Measurements from ENCODE around the gene NUTM2E.
"Not testable (repeated sequence)": the region's sequence is repeated elsewhere in the genome, so short reads cannot be mapped to it uniquely, and the experiment has no call there.

The NUTM2E gene, protein sequence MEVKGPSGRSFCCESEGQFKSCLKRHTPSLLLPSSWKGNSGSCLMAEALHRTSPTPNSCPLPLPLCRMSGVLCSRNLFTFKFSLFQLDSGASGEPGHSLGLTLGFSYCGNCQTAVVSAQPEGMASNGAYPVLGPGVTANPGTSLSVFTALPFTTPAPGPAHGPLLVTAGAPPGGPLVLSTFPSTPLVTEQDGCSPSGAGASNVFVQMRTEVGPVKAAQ (N-terminal part only)

DNA sequence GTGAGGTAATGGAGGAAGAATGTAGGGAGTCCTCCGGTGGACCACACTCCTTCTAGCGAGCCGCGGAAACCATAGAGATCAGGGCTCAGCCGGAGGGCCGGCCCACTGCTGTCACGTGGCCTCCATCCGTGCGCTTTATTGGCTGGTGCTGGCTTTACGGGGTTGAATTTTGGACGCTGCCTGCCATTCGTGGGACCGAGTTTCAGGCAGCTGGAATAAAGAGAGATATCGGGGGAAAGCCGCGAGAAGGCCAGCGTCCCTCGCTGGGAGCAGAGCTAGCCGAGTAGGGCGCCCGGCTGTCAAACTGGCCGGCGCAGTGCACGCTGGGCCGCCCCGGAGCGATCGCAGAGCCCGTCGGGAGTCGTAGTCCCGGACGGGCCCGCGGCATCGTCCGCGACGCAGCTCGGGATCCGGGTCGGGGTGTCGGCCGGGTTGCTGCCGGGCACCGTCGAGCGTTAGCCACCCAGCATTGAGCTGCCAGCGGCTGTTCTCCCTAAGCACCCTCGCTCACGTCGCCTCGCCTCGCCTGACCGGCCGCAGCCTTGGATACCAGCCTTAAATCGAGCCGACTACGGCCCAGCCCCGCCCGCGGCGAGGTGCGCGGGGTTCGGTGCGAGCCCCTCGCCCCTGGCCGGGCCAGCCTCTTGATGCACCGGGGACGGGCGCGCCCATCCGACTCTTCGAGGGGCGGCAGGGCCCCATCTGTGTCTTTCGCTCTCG is at the start of gene NUTM2E:
TSS of gene NUTM2E (plus strand) at position 244 of the 720 bp plus-strand sequence. CDS start 15,002 bp downstream, outside the sequence.
- DNase-seq: peak in 9 of 14 donors; percentile 14 to 86 (median 78)

DNA sequence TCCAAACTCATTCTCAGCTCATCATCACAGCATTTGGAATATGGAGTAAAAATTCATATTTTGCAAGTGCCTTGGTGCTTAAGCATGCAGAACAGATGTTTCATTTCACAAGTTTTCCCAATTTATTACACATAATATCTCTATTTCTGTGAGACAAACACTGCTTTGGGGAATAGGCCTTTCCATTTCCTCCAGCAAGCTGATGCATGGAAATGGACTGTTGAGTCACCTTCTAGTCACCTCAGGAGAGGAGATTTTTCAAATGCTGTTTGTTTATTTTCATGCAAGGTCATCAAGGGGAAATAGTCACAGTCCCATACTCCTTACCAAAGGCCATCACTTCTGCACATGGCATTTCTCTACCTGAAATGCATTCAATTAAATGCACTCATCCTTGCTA is 48.5 kb upstream of the NUTM2E start:
- not testable (repeated sequence) for DNase-seq

DNA sequence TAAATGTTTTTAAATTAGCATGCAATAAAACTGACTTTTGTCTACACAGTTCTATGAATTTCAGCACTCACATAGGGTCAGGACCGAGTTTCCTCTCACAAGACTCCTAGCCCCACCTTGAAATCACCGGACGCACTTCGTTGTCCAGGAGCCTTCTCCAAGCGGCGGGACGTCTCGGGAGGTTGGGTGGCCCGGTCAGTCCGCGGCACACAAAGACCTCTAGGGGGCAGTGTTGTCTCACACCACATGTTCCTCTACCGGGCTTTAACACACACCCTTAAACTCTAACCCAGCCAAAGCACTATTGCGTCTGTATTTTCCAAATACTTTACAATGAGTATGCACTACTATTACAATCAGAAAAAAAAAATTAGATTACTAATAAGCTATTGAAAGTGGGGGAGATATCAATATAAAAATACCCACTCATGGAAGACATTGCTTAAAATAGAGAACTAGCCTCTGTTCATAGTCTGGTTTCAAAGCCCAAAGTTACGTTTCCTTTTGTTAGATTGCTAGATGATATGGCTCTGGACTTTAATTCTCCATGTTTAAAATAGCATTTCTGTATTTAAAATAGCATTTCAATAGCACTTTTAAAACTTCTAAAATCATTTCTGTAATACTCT is 47.1 kb upstream of the NUTM2E start:
- peak in 11 of 14 donors; percentile 1 to 68 (median 45) for DNase-seq

DNA sequence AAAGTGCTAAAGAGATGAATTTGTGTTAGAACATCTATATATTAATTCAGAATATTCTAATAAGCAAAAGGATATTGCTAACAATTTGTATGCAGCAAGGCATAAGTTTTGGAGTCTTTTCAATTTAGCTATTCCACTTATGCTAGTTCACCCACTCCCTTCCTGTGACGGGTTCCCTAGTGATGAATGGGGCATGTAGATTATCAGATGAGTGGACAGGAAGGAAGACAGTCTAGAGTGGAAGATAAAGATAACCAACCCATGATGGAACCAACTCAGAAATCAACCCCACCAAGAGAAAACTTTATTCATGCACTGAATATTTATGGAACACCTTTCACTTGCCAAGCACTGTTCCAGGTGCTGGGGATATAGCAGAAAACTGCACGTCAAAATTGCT is 46.5 kb upstream of the NUTM2E start:
- not testable (repeated sequence) for DNase-seq

DNA sequence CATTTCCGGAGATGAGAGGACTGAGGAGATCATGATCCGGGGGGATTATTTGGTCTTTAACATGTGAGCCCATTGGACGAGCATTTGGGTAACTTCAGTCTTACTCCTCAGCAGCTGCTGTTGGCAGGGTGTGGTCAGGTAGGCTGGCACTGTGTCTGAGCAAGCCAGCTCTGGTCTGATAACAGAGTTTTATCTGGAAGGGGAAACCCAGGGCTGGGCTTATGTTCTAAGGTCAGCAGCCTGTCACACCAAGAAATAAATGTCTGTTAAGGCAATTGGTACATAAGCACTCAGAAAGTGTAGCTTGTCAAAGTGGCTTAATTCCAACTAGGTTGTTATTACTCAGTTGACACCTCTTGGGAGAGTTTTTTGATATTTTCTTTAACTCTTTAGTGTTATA is 45.0 kb upstream of the NUTM2E start:
- DNase-seq: not testable (repeated sequence)

DNA sequence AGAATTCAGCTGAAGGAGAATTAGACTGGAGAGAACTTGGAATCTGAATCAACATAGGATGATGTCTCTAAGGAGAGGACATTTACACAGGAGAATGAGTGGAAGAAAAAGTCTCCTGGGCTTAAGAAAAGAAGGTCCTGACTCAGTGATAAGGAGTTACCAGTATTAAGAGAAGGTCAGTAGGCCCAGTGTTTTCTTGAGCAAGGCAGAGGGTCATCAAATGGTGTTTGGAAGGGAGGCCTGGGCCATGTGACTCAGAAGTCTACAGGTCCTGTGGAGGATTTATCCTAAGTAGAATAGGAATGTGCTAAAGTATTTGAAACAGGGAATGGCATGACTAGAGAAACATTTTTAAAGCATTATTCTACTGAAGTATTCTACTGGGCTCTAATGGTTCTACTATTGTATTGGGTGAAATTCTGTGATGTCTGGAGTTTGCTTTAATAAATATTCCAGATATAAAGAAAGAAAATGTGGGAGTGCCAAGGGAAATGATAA is 39.0 kb upstream of the NUTM2E start:
- not testable (repeated sequence) for DNase-seq

DNA sequence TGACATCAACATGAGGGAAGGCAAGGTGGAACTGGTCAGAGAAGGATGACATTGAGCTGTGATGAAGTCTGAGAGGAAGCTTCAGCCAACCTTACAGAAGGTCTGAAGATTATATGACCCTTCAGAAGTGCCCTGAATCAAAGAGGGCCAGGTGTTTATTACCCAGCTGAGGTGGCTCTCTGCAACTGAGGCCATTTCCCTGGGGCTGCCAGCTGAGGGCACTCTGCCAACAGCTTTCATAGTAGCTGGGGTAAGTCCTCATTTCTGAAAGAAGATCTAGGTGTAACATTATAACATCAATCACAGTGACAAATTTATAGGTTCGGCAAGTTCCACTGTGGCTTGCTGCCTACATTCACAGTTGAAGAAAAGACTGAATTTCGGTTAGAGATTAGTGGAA is 37.2 kb upstream of the NUTM2E start:
- DNase-seq: not testable (repeated sequence)

DNA sequence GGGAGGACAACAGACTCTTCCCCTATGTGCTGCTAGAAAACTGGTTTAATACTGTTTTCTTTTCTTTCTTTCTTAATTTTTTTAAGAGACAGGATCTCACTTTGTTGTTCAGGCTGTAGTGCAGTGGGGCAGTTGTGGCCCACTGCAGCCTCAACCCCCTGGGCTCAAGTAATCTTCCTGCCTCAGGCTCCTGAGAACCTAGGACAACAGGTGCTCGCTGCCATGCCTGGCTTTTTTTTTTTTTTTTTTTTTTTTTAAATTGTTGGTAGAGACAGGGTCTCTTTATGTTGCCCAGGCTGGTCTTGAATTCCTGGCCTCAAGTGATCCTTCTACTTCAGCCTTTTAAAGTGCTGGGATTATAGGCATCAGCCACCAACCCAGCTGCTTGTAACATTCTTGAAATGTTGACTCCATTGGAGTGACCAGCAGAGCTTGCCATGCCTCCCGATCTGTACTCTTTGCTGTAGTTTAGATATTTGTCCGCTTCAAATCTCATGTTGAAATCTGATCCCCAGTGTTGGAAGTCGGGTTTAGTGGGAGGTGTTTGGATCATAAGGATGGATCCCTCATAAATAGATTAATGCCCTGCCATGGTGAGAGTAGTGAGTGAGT is 34.5 kb upstream of the NUTM2E start:
- not testable (repeated sequence) for DNase-seq

DNA sequence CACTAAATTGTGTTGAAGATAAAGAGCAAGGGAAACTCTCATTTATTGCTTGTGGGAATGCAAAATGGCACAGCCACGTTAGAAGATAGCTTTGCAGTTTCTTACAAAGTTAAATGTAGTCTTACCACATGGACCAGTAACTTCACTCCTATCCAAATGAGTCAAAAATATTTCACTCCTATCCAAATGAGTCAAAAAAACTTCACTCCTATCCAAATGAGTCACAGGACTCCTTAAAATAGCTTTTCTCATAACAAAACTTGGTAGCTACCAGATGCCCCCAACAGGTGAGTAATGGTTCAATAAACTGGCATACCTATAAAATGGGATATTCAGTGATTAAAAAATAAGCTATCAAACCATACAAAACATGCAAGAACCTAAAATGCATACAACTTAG is 27.2 kb upstream of the NUTM2E start:
- not testable (repeated sequence) for DNase-seq

DNA sequence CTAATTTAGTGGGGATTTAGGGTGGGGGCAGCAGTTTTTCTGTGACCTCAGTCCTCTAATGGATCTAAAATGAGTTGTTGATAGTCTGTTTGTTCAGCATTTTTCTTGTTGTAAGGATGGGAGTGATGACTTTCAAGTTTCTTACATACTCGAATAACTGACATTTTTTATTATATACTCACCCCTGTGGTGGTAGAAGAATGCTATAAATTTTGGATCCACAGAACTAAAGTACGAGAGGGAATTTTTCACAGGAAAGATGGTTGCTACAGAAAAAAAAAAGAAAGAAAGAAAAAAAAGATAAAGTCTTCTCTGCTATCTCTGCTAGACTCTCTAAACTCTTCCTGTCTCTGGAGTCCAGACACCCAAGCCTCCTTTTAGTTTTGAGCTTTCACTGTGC is 20.7 kb upstream of the NUTM2E start:
- DNase-seq: not testable (repeated sequence)

DNA sequence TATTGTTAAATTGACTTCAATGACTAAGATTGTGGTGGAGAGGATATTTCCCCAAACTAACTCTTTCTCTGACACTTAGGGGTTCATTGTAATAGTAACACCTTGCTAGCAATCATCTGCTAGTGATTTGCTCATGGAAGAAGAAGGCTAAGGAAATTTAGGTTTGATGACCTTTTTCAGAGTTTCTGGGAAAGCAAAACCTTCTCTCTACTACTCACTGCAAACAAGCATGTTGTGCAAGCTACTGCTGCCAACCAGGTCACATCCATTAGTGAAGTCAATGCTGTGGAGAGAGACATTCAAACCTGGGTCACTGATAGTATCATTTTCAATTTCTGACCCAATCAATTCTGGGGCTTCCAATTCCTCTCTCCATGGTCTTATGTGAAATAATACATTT is 14.6 kb upstream of the NUTM2E start:
- not testable (repeated sequence) for DNase-seq

DNA sequence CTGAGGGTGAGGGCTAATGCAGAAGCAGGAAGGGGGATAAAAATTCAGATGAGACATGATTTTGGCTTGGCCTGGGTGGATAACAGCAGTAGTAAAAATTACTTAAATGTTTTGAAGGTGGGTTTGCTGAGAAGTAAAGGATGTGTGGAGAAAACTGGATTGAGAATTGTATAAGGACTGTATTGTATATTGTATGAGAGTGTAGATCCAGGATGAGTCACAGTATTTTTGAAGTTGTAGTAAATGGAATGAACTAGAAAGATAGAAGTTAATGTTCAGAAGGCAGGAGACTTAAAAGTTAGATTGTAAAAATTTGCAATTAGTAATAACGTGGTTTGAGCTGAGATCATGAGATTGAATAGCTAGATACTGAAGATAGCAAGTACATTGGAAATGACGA is 10.2 kb upstream of the NUTM2E start:
- not testable (repeated sequence) for DNase-seq

DNA sequence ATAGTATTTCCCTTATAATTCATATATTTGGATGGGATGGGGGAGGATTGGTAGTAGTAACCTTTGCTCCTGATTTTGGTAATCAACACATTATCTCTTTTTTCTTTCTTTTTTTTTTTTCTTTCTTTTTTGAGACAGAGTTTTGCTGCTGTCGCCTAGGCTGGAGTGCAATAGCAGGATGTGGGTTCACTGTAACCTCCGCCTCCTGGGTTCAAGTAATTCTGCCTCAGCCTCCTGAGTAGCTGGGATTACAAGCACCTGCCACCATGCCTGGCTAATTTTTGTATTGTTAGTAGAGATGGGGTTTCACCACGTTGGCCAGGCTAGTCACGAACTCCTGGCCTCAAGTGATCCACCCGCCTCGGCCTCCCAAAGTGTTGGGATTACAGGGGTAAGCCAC is 3.2 kb upstream of the NUTM2E start:
- DNase-seq: not testable (repeated sequence)

DNA sequence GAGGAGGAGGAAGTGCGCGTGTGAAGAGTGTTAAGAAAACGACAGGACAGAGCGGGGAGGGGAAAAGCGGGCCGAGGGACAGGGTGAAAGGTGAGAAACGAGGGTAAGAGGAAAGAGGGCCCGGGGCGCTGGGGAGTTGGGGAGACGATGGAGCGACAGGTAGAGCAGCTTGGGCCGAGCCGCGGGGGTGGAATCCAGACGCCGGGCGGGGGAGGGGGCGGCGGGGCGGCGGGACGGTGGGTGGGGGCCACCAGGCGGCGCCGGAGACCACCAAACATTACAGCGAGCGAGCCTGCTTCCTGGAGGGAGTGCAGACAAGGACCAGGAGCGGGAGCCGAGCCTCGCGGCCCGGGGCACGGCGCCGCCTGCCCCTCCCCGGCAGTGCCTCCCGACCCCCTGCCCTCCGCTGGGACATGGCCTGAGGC is 940 bp upstream of the NUTM2E start:
- peak in 2 of 14 donors; percentile 13 to 23 for DNase-seq

DNA sequence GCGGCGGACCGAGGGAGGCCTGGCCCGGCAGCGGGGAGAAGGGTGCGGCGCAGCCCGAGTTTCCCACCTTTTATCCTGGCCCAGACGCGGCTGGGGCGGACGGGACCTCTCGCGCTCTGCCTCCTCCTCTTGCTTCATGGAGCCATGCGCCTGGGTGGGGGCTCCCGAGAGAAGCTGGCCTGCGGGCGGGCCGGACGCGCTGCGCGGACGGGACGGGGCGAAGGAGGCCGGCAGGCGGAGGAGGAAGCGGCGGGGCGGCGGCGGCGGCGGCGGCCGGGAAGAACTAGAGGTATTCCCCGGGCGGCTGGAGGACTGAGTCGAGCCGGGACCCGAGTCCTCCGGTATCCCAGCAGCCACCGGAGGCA is 426 bp upstream of the NUTM2E start:
- DNase-seq: not testable (repeated sequence)

DNA sequence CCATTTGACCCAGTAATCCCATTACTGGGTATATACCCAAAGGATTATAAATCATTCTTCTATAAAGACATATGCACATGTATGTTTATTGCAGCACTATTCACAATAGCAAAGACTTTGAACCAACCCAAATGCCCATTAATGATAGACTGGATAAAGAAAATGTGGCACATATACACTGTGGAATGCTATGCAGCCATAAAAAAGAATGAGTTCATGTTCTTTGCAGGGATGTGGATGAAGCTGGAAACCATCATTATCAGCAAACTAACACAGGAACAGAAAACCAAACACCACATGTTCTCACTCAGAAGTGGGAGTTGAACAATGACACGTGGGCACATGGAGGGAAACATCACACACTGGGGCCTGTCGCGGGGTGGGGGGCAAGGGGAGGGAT is 7.3 kb downstream of the NUTM2E start:
- not testable (repeated sequence) for DNase-seq

DNA sequence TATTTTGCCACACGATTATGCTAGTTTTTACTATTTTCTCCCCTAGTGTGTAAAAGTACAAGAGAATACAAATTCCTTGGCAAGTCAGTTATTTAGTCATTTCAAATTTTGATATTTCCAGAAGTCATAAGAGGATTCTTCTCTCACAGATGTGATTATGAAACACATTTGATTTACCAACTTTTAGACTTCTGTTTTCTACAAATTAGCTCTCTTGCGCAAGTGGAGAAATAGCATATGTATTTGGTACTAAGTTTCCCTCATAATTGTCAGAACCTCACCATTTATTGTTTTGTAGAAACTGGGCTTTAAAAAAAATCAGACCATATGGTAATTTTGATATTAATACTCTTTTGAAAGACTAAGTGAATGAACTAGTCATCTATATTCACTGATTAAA is 9.4 kb downstream of the NUTM2E start:
- DNase-seq: not testable (repeated sequence)

DNA sequence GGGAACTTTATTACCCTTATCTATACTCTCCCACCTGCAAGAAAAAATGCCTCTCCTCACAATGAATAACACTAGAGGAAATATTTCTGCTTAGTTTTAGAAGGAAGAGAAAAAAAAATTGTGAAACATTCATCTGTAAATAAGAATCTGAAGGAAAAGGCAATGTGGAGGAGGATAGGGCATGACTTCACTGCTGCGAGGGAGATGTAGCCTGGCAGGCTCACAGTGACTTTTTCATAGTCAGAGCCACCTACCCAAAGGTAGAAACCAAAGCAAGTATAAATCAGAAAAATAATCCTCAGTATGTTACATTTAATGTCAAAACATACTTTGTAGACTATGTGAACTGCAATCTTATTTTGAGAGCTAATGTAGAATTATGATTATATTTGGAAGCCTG is 10.4 kb downstream of the NUTM2E start:
- DNase-seq: not testable (repeated sequence)

DNA sequence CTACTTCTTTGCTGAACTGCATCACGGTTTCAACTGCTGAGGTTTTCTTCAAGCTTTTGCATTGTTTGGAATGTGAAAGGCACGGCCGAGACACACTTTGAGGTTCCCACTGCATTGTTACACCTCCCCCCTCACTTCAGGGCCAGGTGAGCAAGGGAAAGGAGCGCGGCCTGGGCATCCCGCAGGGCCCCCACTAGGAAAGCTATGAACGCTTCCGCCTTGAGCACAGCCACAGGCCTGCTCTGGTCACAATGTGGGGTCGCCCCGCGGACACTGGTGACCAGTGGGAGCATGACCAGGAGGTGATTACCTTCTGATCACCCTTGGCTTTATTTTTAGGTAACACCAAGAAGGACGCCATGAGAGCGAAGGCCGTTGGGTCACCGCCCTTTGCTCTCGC is 11.9 kb downstream of the NUTM2E start:
- not testable (repeated sequence) for DNase-seq

DNA sequence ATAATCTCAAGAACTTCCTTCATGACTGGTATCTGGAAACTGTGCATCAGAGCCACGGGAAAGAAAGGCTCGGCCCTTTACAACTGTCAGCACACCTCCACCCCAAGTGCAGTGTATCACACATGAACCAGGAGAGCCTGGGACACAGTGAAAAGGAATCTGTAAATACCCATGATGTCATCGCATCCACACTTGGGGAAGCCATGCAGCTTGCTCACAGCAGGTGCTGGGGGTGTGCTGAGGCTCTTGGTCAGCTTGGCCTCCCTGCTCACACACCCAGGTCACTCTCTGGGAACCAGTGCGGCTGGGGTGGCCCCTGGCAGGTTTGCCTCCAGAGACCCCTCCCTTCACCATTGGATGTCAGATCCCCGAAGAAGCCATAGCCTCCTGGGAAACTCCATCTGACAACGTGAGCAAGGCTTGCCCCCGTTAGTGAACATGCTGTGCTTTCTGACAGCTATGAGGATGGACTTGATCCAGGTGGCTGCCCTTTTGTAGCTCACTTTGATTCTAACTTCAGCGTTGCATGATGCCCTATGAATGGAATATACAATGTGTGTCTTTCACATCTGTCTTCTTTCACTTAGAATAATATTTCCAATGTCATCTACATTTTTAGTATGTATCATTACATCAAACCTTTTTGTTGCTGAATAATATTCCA is 26.8 kb downstream of the NUTM2E start:
- DNase-seq: not testable (repeated sequence)

DNA sequence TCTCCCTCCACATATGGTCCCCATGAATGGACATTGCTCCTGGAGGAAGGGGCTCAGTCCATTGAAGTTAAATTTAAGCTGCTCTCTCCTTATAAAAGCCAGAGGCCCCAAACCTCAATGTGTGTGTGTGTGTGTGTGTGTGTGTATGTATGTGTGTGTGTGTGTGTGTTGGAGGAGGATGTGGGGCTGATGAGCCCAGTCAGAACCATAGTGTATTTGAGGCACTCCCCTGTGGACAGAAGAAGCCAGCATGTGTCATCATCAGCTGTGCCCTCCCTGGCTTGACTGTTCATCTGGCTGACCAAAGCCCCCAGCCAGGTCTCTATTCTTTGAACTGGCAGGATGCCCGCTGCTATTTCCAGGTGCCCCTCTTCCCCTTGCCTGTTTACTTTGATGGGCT is 35.7 kb downstream of the NUTM2E start:
- not testable (repeated sequence) for DNase-seq

DNA sequence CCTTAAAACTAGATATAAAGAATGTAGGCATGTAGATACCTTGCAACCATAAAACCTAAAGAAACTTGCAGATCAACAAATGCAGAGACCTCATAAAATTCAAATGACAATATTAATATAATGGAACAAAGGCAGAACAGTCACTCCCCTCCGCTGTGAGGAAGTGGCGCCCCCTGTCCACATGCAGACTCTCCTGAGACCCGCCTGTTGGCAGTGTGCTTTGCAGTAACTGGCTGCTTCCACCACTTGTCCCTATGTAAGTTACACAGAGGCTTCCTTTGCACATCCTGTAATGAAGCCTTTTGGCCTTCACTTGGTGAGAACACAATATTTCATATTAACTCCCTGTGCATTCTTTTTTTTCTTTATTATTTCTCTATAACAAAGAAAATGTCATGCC is 36.3 kb downstream of the NUTM2E start:
- DNase-seq: not testable (repeated sequence)
